A673 (cell line): Measurements from ENCODE around the gene PARD6B.

Source experiments
- EZH2 ChIP-seq: fragments of 200-600 bp; sonication (generic); IDR thresholded peaks from 2 replicates; pipeline ENCODE4 v1.6.1; 2017; ENCODE audit warnings: borderline replicate concordance, low read depth, mild to moderate bottlenecking, mixed read lengths, antibody characterized with exemption, low read length; ENCODE audit not compliant: poor library complexity, severe bottlenecking
- TF ChIP-seq, protein P1 (sequence below): fragments of 300-800, 200-600 bp; sonication (generic); conservative IDR thresholded peaks from 2 replicates; pipeline ENCODE4 v1.5.1; 2017; ENCODE audit warnings: low read depth, mild to moderate bottlenecking, antibody characterized with exemption, low read length, moderate library complexity, mixed read lengths

- TF ChIP-seq, protein P1, sequence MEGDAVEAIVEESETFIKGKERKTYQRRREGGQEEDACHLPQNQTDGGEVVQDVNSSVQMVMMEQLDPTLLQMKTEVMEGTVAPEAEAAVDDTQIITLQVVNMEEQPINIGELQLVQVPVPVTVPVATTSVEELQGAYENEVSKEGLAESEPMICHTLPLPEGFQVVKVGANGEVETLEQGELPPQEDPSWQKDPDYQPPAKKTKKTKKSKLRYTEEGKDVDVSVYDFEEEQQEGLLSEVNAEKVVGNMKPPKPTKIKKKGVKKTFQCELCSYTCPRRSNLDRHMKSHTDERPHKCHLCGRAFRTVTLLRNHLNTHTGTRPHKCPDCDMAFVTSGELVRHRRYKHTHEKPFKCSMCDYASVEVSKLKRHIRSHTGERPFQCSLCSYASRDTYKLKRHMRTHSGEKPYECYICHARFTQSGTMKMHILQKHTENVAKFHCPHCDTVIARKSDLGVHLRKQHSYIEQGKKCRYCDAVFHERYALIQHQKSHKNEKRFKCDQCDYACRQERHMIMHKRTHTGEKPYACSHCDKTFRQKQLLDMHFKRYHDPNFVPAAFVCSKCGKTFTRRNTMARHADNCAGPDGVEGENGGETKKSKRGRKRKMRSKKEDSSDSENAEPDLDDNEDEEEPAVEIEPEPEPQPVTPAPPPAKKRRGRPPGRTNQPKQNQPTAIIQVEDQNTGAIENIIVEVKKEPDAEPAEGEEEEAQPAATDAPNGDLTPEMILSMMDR: no peak
- TF ChIP-seq EZH2: no peak
These were observed 43.0 kb upstream of the PARD6B start for GRCh38 chr20:50688256-50688975.
